Measurements from ENCODE around the gene TBL1XR1.

DNA sequence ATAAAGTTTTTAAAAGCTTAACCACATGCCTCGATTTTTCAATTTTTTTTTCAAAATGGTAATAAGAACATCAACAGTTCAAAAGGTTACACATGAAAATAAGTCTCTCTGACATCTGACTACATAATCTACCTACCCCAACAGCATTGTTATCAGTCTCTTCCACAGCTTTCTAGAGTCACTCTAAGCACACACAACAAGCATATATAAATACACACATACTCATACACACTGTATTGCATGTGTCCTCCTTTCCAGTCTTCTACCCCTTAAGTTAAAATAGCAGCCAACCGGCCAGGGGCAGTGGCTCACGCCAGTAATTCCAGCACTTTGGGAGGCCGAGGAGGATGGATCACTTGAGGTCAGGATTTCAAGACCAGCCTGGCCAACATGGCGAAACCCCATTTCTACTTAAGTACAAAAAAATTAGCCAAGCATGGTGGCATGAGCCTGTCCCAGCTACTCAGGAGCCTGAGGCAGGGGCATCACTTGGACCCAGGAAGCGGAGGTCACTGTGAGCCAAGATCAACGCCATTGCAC lies 12.2 kb downstream of the TBL1XR1 start:
- TF ChIP-seq, protein P1, sequence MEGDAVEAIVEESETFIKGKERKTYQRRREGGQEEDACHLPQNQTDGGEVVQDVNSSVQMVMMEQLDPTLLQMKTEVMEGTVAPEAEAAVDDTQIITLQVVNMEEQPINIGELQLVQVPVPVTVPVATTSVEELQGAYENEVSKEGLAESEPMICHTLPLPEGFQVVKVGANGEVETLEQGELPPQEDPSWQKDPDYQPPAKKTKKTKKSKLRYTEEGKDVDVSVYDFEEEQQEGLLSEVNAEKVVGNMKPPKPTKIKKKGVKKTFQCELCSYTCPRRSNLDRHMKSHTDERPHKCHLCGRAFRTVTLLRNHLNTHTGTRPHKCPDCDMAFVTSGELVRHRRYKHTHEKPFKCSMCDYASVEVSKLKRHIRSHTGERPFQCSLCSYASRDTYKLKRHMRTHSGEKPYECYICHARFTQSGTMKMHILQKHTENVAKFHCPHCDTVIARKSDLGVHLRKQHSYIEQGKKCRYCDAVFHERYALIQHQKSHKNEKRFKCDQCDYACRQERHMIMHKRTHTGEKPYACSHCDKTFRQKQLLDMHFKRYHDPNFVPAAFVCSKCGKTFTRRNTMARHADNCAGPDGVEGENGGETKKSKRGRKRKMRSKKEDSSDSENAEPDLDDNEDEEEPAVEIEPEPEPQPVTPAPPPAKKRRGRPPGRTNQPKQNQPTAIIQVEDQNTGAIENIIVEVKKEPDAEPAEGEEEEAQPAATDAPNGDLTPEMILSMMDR (conservative IDR thresholded peaks at IDR 0.05 in 1 of 2, IDR thresholded peaks at IDR 0.05 in 1 of 2; ENCODE audit: extremely low read depth in 1 of 2, insufficient read depth in 1 of 2, low read depth in 1 of 2, low read length in 2 of 2) = no peak
- no peak for TF ChIP-seq EZH2 (IDR thresholded peaks at IDR 0.05; ENCODE audit: borderline replicate concordance, low read length)
